Breast epithelium (tissue), 3 donors: ENCODE data around the gene CLSTN2.

Experiments used
- POLR2A ChIP-seq: fragments of 450-650 bp; IDR thresholded peaks from one replicate; pipeline ENCODE4 v1.6.1; 2016; ENCODE audit warnings: antibody characterized with exemption, mild to moderate bottlenecking, moderate library complexity
- POLR2AphosphoS5 ChIP-seq, 3 donors: sonication (generic); formaldehyde crosslinking; IDR thresholded peaks; one replicate each; pipeline ENCODE4 v1.6.1; 2017; ENCODE audit warnings: antibody characterized with exemption in 3 of 3
- TF ChIP-seq, protein P1 (sequence below), 3 donors: fragments of 450-650 bp; IDR thresholded peaks; one replicate each; pipeline ENCODE4 v1.5.1; 2016 to 2017; ENCODE audit warnings: antibody characterized with exemption in 3 of 3, mild to moderate bottlenecking in 3 of 3, moderate library complexity in 3 of 3

DNA sequence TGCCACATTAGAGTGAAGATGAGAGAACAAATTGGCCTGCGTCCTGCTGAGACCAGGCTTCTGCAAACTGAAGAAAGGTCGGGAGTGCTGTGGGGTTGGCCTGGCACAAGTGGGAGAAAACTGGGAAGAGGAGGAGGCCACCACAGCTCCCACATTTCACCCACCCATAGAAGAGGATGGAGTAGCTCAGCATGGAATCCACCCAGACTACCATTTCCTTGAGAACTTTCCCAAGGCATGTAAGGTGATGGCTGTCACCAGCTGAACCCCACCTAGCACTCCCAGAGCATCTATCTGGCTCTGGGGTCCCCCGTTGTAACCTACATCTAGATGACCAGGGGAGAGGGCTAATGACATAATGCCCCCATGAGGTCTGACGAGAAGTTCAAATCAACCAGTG is 622.5 kb downstream of the CLSTN2 start:
- TF ChIP-seq, protein P1, sequence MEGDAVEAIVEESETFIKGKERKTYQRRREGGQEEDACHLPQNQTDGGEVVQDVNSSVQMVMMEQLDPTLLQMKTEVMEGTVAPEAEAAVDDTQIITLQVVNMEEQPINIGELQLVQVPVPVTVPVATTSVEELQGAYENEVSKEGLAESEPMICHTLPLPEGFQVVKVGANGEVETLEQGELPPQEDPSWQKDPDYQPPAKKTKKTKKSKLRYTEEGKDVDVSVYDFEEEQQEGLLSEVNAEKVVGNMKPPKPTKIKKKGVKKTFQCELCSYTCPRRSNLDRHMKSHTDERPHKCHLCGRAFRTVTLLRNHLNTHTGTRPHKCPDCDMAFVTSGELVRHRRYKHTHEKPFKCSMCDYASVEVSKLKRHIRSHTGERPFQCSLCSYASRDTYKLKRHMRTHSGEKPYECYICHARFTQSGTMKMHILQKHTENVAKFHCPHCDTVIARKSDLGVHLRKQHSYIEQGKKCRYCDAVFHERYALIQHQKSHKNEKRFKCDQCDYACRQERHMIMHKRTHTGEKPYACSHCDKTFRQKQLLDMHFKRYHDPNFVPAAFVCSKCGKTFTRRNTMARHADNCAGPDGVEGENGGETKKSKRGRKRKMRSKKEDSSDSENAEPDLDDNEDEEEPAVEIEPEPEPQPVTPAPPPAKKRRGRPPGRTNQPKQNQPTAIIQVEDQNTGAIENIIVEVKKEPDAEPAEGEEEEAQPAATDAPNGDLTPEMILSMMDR (IDR thresholded peaks at IDR 0.05) = no peak
- TF ChIP-seq POLR2A (no peak), POLR2AphosphoS5 (IDR thresholded peaks at IDR 0.05) (no peak)
